Neuronal stem cell (in vitro differentiated cells): Measurements from ENCODE around the gene MLIP.

Experiments
- DNase-seq: peaks from one replicate; pipeline ENCODE4 v3.0.0-alpha.2; 2013; ENCODE audit warnings: low spot score
- H2AFZ ChIP-seq: one replicate; pipeline ENCODE4 v1.6.1; 2013; ENCODE audit warnings: mild to moderate bottlenecking, low read length, inconsistent platforms
- H2AK5ac ChIP-seq: 2 replicates; pipeline ENCODE4 v1.6.1; 2013; ENCODE audit warnings: low read depth, mild to moderate bottlenecking, inconsistent platforms, low read length, moderate library complexity, mixed read lengths
- H2BK120ac ChIP-seq: 2 replicates; pipeline ENCODE4 v1.6.1; 2013; ENCODE audit warnings: low read depth, mild to moderate bottlenecking, inconsistent platforms, low read length, moderate library complexity, mixed read lengths
- H2BK12ac ChIP-seq: one replicate; pipeline ENCODE4 v1.6.1; 2013; ENCODE audit warnings: low read length, inconsistent platforms
- H2BK15ac ChIP-seq: 2 replicates; pipeline ENCODE4 v1.6.1; 2013; ENCODE audit warnings: mild to moderate bottlenecking, low read length, inconsistent platforms, mixed read lengths
- H2BK5ac ChIP-seq: one replicate; pipeline ENCODE4 v1.6.1; 2013; ENCODE audit warnings: inconsistent platforms, mild to moderate bottlenecking, low read length, moderate library complexity
- H3K14ac ChIP-seq: one replicate; pipeline ENCODE4 v1.6.1; 2013; ENCODE audit warnings: low read length, inconsistent platforms
- H3K18ac ChIP-seq: 2 replicates; pipeline ENCODE4 v1.6.1; 2013; ENCODE audit warnings: low read length, inconsistent platforms
- H3K23ac ChIP-seq: 2 replicates; pipeline ENCODE4 v1.6.1; 2013; ENCODE audit warnings: low read depth, mild to moderate bottlenecking, mixed read lengths, low read length, inconsistent platforms; ENCODE audit not compliant: poor library complexity
- H3K27ac ChIP-seq: replicated peaks from 3 replicates; pipeline ENCODE4 v1.5.1; 2013; ENCODE audit warnings: low read length, inconsistent platforms
- H3K27me3 ChIP-seq, 3 experiments: 2 replicates each; pipeline ENCODE4 v1.6.1; 2013; ENCODE audit warnings: low read length in 3 of 3, mild to moderate bottlenecking in 2 of 3, inconsistent platforms in 1 of 3, low read depth in 1 of 3, mixed read lengths in 1 of 3, moderate library complexity in 1 of 3; ENCODE audit not compliant: control insufficient read depth in 3 of 3, insufficient read depth in 3 of 3
- H3K36me3 ChIP-seq, 2 donors: replicated peaks in 1 of 2; 2 replicates each; pipeline ENCODE4 v1.6.1; 2013; ENCODE audit warnings: low read length in 2 of 2; ENCODE audit not compliant: control insufficient read depth in 2 of 2, insufficient read depth in 2 of 2
- H3K4ac ChIP-seq: 2 replicates; pipeline ENCODE4 v1.6.1; 2013; ENCODE audit warnings: inconsistent platforms, mild to moderate bottlenecking, low read length, moderate library complexity
- H3K4me1 ChIP-seq, 2 donors: 1 replicate in 1 of 2; 2 replicates in 1 of 2; pipeline ENCODE4 v1.6.1; 2013; ENCODE audit warnings: low read length in 2 of 2, low read depth in 1 of 2; ENCODE audit not compliant: control insufficient read depth in 2 of 2, insufficient read depth in 1 of 2
- H3K4me2 ChIP-seq: one replicate; pipeline ENCODE4 v1.6.1; 2013; ENCODE audit warnings: mild to moderate bottlenecking, low read length, inconsistent platforms; ENCODE audit not compliant: insufficient read depth, poor library complexity, severe bottlenecking
- H3K4me3 ChIP-seq, 2 donors: 2 replicates each; pipeline ENCODE4 v1.5.1; 2013; ENCODE audit warnings: low read length in 2 of 2, mild to moderate bottlenecking in 2 of 2, inconsistent platforms in 1 of 2, moderate library complexity in 1 of 2
- H3K79me1 ChIP-seq: one replicate; pipeline ENCODE4 v1.6.1; 2013; ENCODE audit warnings: low read depth, mild to moderate bottlenecking, inconsistent platforms, low read length, moderate library complexity
- H3K9ac ChIP-seq: one replicate; pipeline ENCODE4 v1.6.1; 2013; ENCODE audit warnings: mild to moderate bottlenecking, low read depth, low read length, inconsistent platforms; ENCODE audit not compliant: poor library complexity
- H3K9me3 ChIP-seq, 2 donors: replicated peaks in 1 of 2; 2 replicates each; pipeline versions ENCODE3 to v1.6.1; 2013; ENCODE audit warnings: low read length in 2 of 2, mild to moderate bottlenecking in 2 of 2, inconsistent platforms in 1 of 2, low read depth in 1 of 2, mixed read lengths in 1 of 2, moderate library complexity in 1 of 2; ENCODE audit not compliant: control insufficient read depth in 2 of 2, insufficient read depth in 1 of 2
- H4K8ac ChIP-seq: one replicate; pipeline ENCODE4 v1.6.1; 2013; ENCODE audit warnings: low read depth, mild to moderate bottlenecking, inconsistent platforms, low read length, moderate library complexity
- H4K91ac ChIP-seq: one replicate; pipeline ENCODE4 v1.6.1; 2013; ENCODE audit warnings: low read length, low read depth, mild to moderate bottlenecking, inconsistent platforms; ENCODE audit not compliant: poor library complexity
- WGBS, 2 donors: extraction: QIAGEN DNeasy Blood & Tissue Kit; methylation state at CpG; one replicate each; pipeline ENCODE4 v1.1.7; 2013; ENCODE audit warnings: missing lambda C conversion rate in 2 of 2, mixed read lengths in 1 of 2; ENCODE audit not compliant: insufficient read length in 2 of 2, insufficient replicate concordance in 1 of 2; ENCODE audit errors: extremely low coverage in 2 of 2; 5-methylcytosine and 5-hydroxymethylcytosine counted together

Gene MLIP

DNA sequence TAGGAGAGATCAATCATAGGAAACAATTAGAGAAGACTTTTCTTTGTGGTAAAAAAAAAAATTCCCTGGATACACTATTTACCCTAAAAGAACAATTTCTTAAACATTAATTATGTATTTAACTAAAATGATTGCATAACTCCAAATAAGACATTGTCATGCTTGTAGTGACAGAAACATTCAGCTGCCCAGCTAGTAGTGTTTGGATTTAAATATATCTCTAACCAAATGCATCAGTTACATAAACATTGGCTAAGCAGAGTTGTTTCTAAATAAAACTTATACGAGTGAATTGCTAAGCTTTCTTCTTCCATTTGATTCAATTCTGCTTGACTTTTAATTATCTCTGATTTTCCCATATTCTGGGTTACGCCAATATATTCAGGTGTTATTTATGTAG, 23.7 kb downstream of the MLIP start:
- Histone ChIP-seq H3K9ac (no peak overlapping the region), H3K14ac (no peak overlapping the region), H3K18ac (no peak overlapping the region), H2AK5ac (no peak overlapping the region), H4K8ac (no peak overlapping the region), H3K27me3 (no peaks in the 10 kb centered on the region), H3K9me3 (no peaks in the 10 kb centered on the region), H3K79me1 (no peaks in the 10 kb centered on the region), H3K23ac (no peak overlapping the region), H3K4me2 (no peak overlapping the region), H2BK5ac (no peak overlapping the region), H2AFZ (no peak overlapping the region), H3K27ac (no peak overlapping the region), H2BK12ac (no peak overlapping the region), H2BK120ac (no peak overlapping the region), H3K36me3 (no peaks in the 10 kb centered on the region), H4K91ac (no peak overlapping the region), H2BK15ac (no peak overlapping the region), H3K4ac (no peak overlapping the region), H3K4me3 (no peak overlapping the region), H3K4me1 (no peaks in the 10 kb centered on the region)
- no peak for DNase-seq
- no CpG with 5 or more reads among the region's 2 CpGs for WGBS, 2 donors

DNA sequence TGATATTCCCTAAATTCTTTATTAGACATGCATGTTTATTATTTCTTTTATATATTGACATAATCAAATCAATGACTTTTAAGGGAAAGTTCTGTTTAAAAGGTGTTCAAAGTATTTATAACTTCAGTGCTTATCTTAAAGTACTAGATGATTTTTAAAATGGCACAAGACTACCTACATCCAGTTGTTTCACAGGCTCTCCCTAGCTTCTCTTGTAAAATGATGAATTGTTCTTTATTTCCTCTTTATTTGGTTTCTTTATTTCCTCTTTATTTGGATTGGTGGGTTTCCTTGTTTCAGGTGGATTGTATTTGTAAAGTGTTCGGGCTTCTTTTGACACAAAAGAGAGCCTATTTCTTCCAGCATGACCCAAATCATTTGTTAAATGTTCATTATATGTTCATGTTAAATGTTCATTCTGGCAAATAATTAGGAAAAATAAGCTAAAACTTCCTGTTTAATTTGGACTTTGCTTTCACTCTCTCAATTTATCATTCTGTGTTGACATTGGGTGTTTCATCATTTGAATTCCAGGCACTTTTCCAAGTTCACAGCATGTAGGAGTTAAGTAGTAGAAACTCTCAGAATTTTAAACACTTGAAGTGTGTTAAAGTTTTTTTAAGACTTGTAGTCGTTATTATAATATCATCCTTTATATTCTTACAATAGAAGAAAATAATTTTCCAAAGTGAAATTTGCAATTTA, 24.6 kb downstream of the MLIP start:
- H2BK120ac ChIP-seq, result no peak overlapping the region
- no peak overlapping the region for H4K91ac ChIP-seq
- H3K4me3 ChIP-seq, result no peak overlapping the region
- no peaks in the 10 kb centered on the region for H3K27me3 ChIP-seq
- no peak for DNase-seq
- H3K9me3 ChIP-seq, result no peaks in the 10 kb centered on the region
- H2AK5ac ChIP-seq, result no peak overlapping the region
- H3K23ac ChIP-seq, result no peak overlapping the region
- no peak overlapping the region for H3K14ac ChIP-seq
- H2BK5ac ChIP-seq, result no peak overlapping the region
- H2BK12ac ChIP-seq, result no peak overlapping the region
- WGBS, 2 donors, result no CpG with 5 or more reads among the region's 2 CpGs
- H3K4me1 ChIP-seq, result no peaks in the 10 kb centered on the region
- no peak overlapping the region for H3K27ac ChIP-seq
- H2AFZ ChIP-seq, result no peak overlapping the region
- no peak overlapping the region for H3K4ac ChIP-seq
- no peak overlapping the region for H3K4me2 ChIP-seq
- H3K9ac ChIP-seq, result no peak overlapping the region
- H3K36me3 ChIP-seq, result no peaks in the 10 kb centered on the region
- no peak overlapping the region for H2BK15ac ChIP-seq
- no peak overlapping the region for H3K18ac ChIP-seq
- H4K8ac ChIP-seq, result no peak overlapping the region
- no peaks in the 10 kb centered on the region for H3K79me1 ChIP-seq

DNA sequence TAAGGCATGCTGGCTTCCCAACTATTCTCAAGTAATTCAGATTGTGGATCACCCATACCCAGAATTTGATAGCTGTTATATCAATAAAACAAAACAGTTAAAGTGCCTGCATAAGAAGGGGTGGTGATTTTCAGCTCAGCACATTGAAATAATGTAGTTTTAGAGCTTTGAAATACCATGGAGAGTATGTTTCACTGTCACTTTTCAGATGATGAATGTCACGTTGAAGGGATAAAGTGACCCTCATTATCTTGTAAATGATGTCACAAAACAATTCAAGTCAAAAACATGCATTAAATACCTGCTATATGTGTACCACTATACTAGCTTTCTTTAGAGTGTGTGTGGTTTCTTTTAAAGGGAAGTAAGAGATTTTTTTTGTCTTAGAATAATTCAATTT, 27.6 kb downstream of the MLIP start:
- Histone ChIP-seq H3K9me3 (no peaks in the 10 kb centered on the region), H2BK5ac (no peak overlapping the region), H3K4me1 (no peaks in the 10 kb centered on the region), H3K9ac (no peak overlapping the region), H3K4me3 (no peak overlapping the region), H3K79me1 (no peaks in the 10 kb centered on the region), H3K4ac (no peak overlapping the region), H3K27ac (no peak overlapping the region), H3K14ac (no peak overlapping the region), H2AFZ (no peak overlapping the region), H3K23ac (no peak overlapping the region), H4K8ac (no peak overlapping the region), H2BK120ac (no peak overlapping the region), H3K18ac (no peak overlapping the region), H2BK12ac (no peak overlapping the region), H3K27me3 (no peaks in the 10 kb centered on the region), H2BK15ac (no peak overlapping the region), H2AK5ac (no peak overlapping the region), H3K36me3 (no peaks in the 10 kb centered on the region), H4K91ac (no peak overlapping the region), H3K4me2 (no peak overlapping the region)
- DNase-seq, result no peak
- WGBS, 2 donors, result no CpG with 5 or more reads among the region's 1 CpG

DNA sequence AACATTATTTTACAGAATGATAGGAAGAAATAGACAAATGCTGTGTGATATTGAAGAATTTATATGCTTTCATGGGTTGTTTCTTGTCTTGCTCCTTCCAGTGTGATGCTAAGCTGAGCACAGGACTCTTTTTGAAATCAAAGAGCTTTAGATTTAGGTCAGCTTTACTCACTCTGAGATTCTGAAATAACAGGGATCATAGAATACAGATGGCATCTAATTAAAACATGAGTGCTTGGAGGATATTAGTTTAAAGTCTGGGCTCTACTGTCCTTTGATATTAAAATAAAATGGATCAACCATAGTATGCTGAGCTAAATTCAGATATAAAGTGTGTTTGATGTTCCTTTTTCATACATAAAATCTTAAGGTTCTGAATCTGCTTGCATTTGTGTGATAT, 29.6 kb downstream of the MLIP start:
- Histone ChIP-seq H2BK120ac (no peak overlapping the region), H4K8ac (no peak overlapping the region), H3K14ac (no peak overlapping the region), H3K4me3 (no peak overlapping the region), H3K36me3 (no peaks in the 10 kb centered on the region), H3K4me2 (no peak overlapping the region), H2BK5ac (no peak overlapping the region), H2AFZ (no peak overlapping the region), H3K18ac (no peak overlapping the region), H3K4ac (no peak overlapping the region), H3K27ac (no peak overlapping the region), H3K9me3 (no peaks in the 10 kb centered on the region), H2BK12ac (no peak overlapping the region), H2BK15ac (no peak overlapping the region), H3K27me3 (no peaks in the 10 kb centered on the region), H3K9ac (no peak overlapping the region), H3K79me1 (no peaks in the 10 kb centered on the region), H4K91ac (no peak overlapping the region), H3K4me1 (no peaks in the 10 kb centered on the region), H2AK5ac (no peak overlapping the region), H3K23ac (no peak overlapping the region)
- no peak for DNase-seq
